H1 (cell line): ENCODE measurements around the gene PDE4D. TPM values are rescaled to one million over a fixed set of nuclear protein-coding genes. Genes with fewer than 3 reads are reported as not detected.

ENCODE experiments used
- CTCF ChIA-PET: fragments of 300-600 bp; sonication (Branson Sonifier 250); formaldehyde crosslinking; loops from one replicate; lab custom pipeline; 2021; ENCODE audit not compliant: partially characterized antibody; lab: Charles Lee
- POLR2A ChIA-PET: fragments of 300-600 bp; sonication (Branson Sonifier 250); formaldehyde crosslinking; loops from one replicate; lab custom pipeline; 2021; ENCODE audit warnings: inconsistent platforms; ENCODE audit not compliant: partially characterized antibody; lab: Charles Lee
- DNase-seq, 2 experiments: peaks; one replicate each; pipeline versions ENCODE4 v3.0.0 to v3.0.0-alpha.2; 2010 to 2022; ENCODE audit warnings: low spot score in 2 of 2, low read depth in 1 of 2, mixed read lengths in 1 of 2
- FAIRE-seq: peaks from 2 replicates; lab custom pipeline; 2011; peaks lifted over from hg19 to GRCh38; lab: Jason Lieb, UNC
- H2AFZ ChIP-seq: 2 replicates; pipeline ENCODE4 v1.8.1; 2012; ENCODE audit warnings: low read length, inconsistent platforms
- H2AK5ac ChIP-seq: 2 replicates; pipeline ENCODE4 v1.6.1; 2013; ENCODE audit warnings: low read depth, low read length
- H2BK120ac ChIP-seq: replicated peaks from 2 replicates; pipeline ENCODE3; 2013; ENCODE audit warnings: low read depth, low read length, inconsistent platforms
- H2BK12ac ChIP-seq: 2 replicates; pipeline ENCODE4 v1.6.1; 2013; ENCODE audit warnings: low read depth, low read length
- H2BK15ac ChIP-seq: 2 replicates; pipeline ENCODE4 v1.6.1; 2013; ENCODE audit warnings: low read length
- H2BK20ac ChIP-seq: 2 replicates; pipeline ENCODE4 v1.6.1; 2013; ENCODE audit warnings: low read length
- H2BK5ac ChIP-seq: 2 replicates; pipeline ENCODE4 v1.6.1; 2013; ENCODE audit warnings: low read depth, low read length
- H3K14ac ChIP-seq: 2 replicates; pipeline ENCODE4 v1.6.1; 2013; ENCODE audit warnings: inconsistent platforms; ENCODE audit not compliant: insufficient read length
- H3K18ac ChIP-seq: 2 replicates; pipeline ENCODE4 v1.6.1; 2013; ENCODE audit warnings: low read length; ENCODE audit errors: extremely low read depth
- H3K23ac ChIP-seq: 2 replicates; pipeline ENCODE4 v1.6.1; 2013; ENCODE audit warnings: inconsistent platforms; ENCODE audit not compliant: insufficient read length
- H3K23me2 ChIP-seq: 2 replicates; pipeline ENCODE4 v1.6.1; 2013; ENCODE audit warnings: low read depth, low read length
- H3K27ac ChIP-seq: 2 replicates; pipeline ENCODE4 v1.6.1; 2011; ENCODE audit warnings: low read depth, low read length, inconsistent platforms
- H3K27me3 ChIP-seq, 4 experiments: replicated peaks in 1 of 4; 1 replicate in 1 of 4; 2 replicates in 3 of 4; pipeline versions ENCODE4 v1.6.1 to v1.8.1; 2011 to 2013; ENCODE audit warnings: low read length in 3 of 4, mild to moderate bottlenecking in 3 of 4, inconsistent platforms in 2 of 4, mixed read lengths in 2 of 4, moderate library complexity in 1 of 4; ENCODE audit not compliant: control insufficient read depth in 3 of 4, insufficient read depth in 3 of 4; ENCODE audit errors: extremely low read depth in 1 of 4
- H3K36me3 ChIP-seq, 4 experiments: 2 replicates each; pipeline versions ENCODE4 v1.6.1 to v1.8.1; 2011 to 2013; ENCODE audit warnings: mild to moderate bottlenecking in 4 of 4, low read length in 3 of 4, moderate library complexity in 2 of 4, control low read depth in 1 of 4, inconsistent platforms in 1 of 4; ENCODE audit not compliant: insufficient read depth in 4 of 4, control insufficient read depth in 2 of 4
- H3K4ac ChIP-seq: replicated peaks from 2 replicates; pipeline ENCODE3; 2013; ENCODE audit warnings: low read length, low read depth, mixed read lengths, inconsistent platforms; ENCODE audit not compliant: insufficient read length
- H3K4me1 ChIP-seq, 4 experiments: replicated peaks in 1 of 4; 1 replicate in 1 of 4; 2 replicates in 3 of 4; pipeline versions ENCODE4 v1.6.1 to v1.8.1; 2011 to 2013; ENCODE audit warnings: low read length in 3 of 4, inconsistent platforms in 2 of 4, mixed read lengths in 1 of 4; ENCODE audit not compliant: insufficient read depth in 4 of 4, control insufficient read depth in 3 of 4
- H3K4me2 ChIP-seq, 2 experiments: 2 replicates each; pipeline versions ENCODE4 v1.6.1 to v1.8.1; 2011 to 2013; ENCODE audit warnings: low read depth in 2 of 2, low read length in 2 of 2, control low read depth in 1 of 2, inconsistent platforms in 1 of 2, mild to moderate bottlenecking in 1 of 2; ENCODE audit not compliant: insufficient read depth in 1 of 2
- H3K4me3 ChIP-seq, 4 experiments: fragments of 200-600, 300-600 bp in 1 of 4; sonication (generic), shearing (Covaris generic), sonication (Bioruptor Twin) in 1 of 4; 2 replicates each; pipeline versions ENCODE4 v1.5.1 to v1.8.1; 2011 to 2016; ENCODE audit warnings: low read length in 4 of 4, low read depth in 3 of 4, control low read depth in 2 of 4, inconsistent platforms in 2 of 4, mild to moderate bottlenecking in 2 of 4, mixed read lengths in 1 of 4, moderate library complexity in 1 of 4; ENCODE audit not compliant: insufficient read depth in 2 of 4; ENCODE audit errors: extremely low read depth in 1 of 4
- H3K56ac ChIP-seq: replicated peaks from 2 replicates; pipeline ENCODE3; 2013; ENCODE audit warnings: low read depth, mild to moderate bottlenecking, mixed read lengths, low read length, inconsistent platforms; ENCODE audit not compliant: insufficient read length
- H3K79me1 ChIP-seq: 2 replicates; pipeline ENCODE4 v1.6.1; 2013; ENCODE audit warnings: low read depth, low read length, control low read depth
- H3K79me2 ChIP-seq, 2 experiments: 2 replicates each; pipeline versions ENCODE4 v1.6.1 to v1.8.1; 2012 to 2013; ENCODE audit warnings: low read length in 2 of 2, mild to moderate bottlenecking in 2 of 2, inconsistent platforms in 1 of 2; ENCODE audit not compliant: insufficient read depth in 2 of 2, control insufficient read depth in 1 of 2
- H3K9ac ChIP-seq, 4 experiments: replicated peaks in 1 of 4; 1 replicate in 1 of 4; 2 replicates in 3 of 4; pipeline versions ENCODE4 v1.6.1 to v1.8.1; 2011 to 2013; ENCODE audit warnings: low read depth in 3 of 4, low read length in 3 of 4, control low read depth in 2 of 4, mild to moderate bottlenecking in 2 of 4, moderate library complexity in 2 of 4, inconsistent platforms in 1 of 4; ENCODE audit errors: extremely low read depth in 1 of 4
- H3K9me3 ChIP-seq, 2 experiments: 2 replicates each; pipeline versions ENCODE4 v1.6.1 to v1.8.1; 2012 to 2013; ENCODE audit warnings: mild to moderate bottlenecking in 2 of 2, moderate library complexity in 2 of 2, control low read depth in 1 of 2, inconsistent platforms in 1 of 2, low read depth in 1 of 2, low read length in 1 of 2, mixed read lengths in 1 of 2; ENCODE audit not compliant: insufficient read depth in 2 of 2
- H4K20me1 ChIP-seq, 2 experiments: replicated peaks in 1 of 2; 2 replicates each; pipeline versions ENCODE3 to v1.8.1; 2011 to 2013; ENCODE audit warnings: inconsistent platforms in 2 of 2, low read length in 2 of 2, mild to moderate bottlenecking in 1 of 2; ENCODE audit not compliant: insufficient read depth in 2 of 2, control insufficient read depth in 1 of 2
- H4K5ac ChIP-seq: 2 replicates; pipeline ENCODE4 v1.6.1; 2013; ENCODE audit warnings: low read length, low read depth, mixed read lengths, inconsistent platforms; ENCODE audit not compliant: insufficient read length
- H4K8ac ChIP-seq: 2 replicates; pipeline ENCODE4 v1.8.0; 2013; ENCODE audit warnings: mild to moderate bottlenecking, moderate library complexity, low read length, inconsistent platforms; ENCODE audit not compliant: insufficient read depth; ENCODE audit errors: extremely low read depth
- H4K91ac ChIP-seq: replicated peaks from 2 replicates; pipeline ENCODE3; 2013; ENCODE audit warnings: low read length, mixed read lengths, inconsistent platforms; ENCODE audit not compliant: insufficient read length
- EZH2 ChIP-seq: fragments of 200-600 bp; sonication (generic); IDR thresholded peaks from 2 replicates; pipeline ENCODE4 v1.7.1; 2012; ENCODE audit warnings: low read depth, mild to moderate bottlenecking, moderate library complexity, low read length, inconsistent platforms; ENCODE audit not compliant: severe bottlenecking
- FOSL1 ChIP-seq: IDR thresholded peaks from 2 replicates; pipeline ENCODE4 v1.6.1; 2011; ENCODE audit warnings: mild to moderate bottlenecking, low read depth, low read length, moderate library complexity; ENCODE audit not compliant: insufficient read depth
- JUN ChIP-seq: IDR thresholded peaks from 2 replicates; pipeline ENCODE4 v1.6.1; 2011; ENCODE audit warnings: low read depth, mild to moderate bottlenecking, improper control_type of control experiment, low read length
- POLR2A ChIP-seq, 2 experiments: IDR thresholded peaks; 1 replicate in 1 of 2; 2 replicates in 1 of 2; pipeline ENCODE4 v1.6.1; 2011; ENCODE audit warnings: low read depth in 2 of 2, low read length in 2 of 2, mild to moderate bottlenecking in 2 of 2; ENCODE audit errors: control extremely low read depth in 1 of 2
- RNF2 ChIP-seq: fragments of 200-900, 300-1000 bp; sonication (generic); IDR thresholded peaks from 2 replicates; pipeline ENCODE4 v1.7.1; 2016; ENCODE audit warnings: borderline replicate concordance, low read depth, mild to moderate bottlenecking, antibody characterized with exemption, low read length; ENCODE audit not compliant: poor library complexity, severe bottlenecking; ENCODE audit errors: missing control alignments
- SAP30 ChIP-seq: fragments of 300-600 bp; sonication (generic); IDR thresholded peaks from 2 replicates; pipeline ENCODE4 v1.7.1; 2012; ENCODE audit warnings: low read length, moderate library complexity, mild to moderate bottlenecking, inconsistent platforms; ENCODE audit not compliant: insufficient read depth, insufficient replicate concordance
- SIN3A ChIP-seq, 2 experiments: IDR thresholded peaks in 1 of 2; conservative IDR thresholded peaks in 1 of 2; 2 replicates each; pipeline ENCODE4 v1.6.1; 2011 to 2012; ENCODE audit warnings: low read length in 2 of 2, improper control_type of control experiment in 1 of 2, low read depth in 1 of 2, mild to moderate bottlenecking in 1 of 2
- SP1 ChIP-seq: IDR thresholded peaks from 2 replicates; pipeline ENCODE4 v1.6.1; 2011; ENCODE audit warnings: low read depth, low read length
- WGBS, 2 experiments: shearing (Covaris generic) in 1 of 2; methylation state at CpG; one replicate each; pipeline versions ENCODE4 v1.1.6 to v1.1.7; 2013 to 2015; ENCODE audit warnings: low lambda C conversion rate in 2 of 2, mixed read lengths in 2 of 2, inconsistent platforms in 1 of 2, low coverage in 1 of 2, missing lambda C conversion rate in 1 of 2; ENCODE audit not compliant: insufficient replicate concordance in 2 of 2, insufficient coverage in 1 of 2, insufficient read length in 1 of 2; ENCODE audit errors: extremely low coverage in 1 of 2, missing lambda C conversion rate in 1 of 2; 5-methylcytosine and 5-hydroxymethylcytosine counted together
- polyA plus RNA-seq, 7 experiments: library from polyadenylated mRNA; depleted of rRNA in 3 of 7; stranded (reverse) in 5 of 7; unstranded in 2 of 7; fragments of >200 nt in 5 of 7; fragments of 200-250 nt in 2 of 7; gene quantifications; 1 replicate in 5 of 7; 2 replicates in 1 of 7; 4 replicates in 1 of 7; pipeline versions ENCODE4 v1.2.1 to v1.2.3, GENCODE V29; 2011 to 2013; ENCODE audit warnings: missing spikeins in 2 of 7, mixed read lengths in 2 of 7
- total RNA-seq: library from RNA; stranded (reverse); fragmentation: NEBNext Ultra II Directional; extraction: Animal tissue kit (Norgen Biotek cat#: 25700); gene quantifications from 2 replicates; pipeline ENCODE4 v1.2.1, GENCODE V29; 2021
- TF ChIP-seq, protein P1 (sequence below): IDR thresholded peaks from 2 replicates; pipeline ENCODE4 v1.6.1; 2012; ENCODE audit warnings: inconsistent platforms

PDE4D gene
- total and polyA plus RNA-seq, 2 of the 8 experiments (the other 6 are each of a cell fraction or from before 2014, with no cell fraction given), result 2.3 to 3.7 TPM

DNA sequence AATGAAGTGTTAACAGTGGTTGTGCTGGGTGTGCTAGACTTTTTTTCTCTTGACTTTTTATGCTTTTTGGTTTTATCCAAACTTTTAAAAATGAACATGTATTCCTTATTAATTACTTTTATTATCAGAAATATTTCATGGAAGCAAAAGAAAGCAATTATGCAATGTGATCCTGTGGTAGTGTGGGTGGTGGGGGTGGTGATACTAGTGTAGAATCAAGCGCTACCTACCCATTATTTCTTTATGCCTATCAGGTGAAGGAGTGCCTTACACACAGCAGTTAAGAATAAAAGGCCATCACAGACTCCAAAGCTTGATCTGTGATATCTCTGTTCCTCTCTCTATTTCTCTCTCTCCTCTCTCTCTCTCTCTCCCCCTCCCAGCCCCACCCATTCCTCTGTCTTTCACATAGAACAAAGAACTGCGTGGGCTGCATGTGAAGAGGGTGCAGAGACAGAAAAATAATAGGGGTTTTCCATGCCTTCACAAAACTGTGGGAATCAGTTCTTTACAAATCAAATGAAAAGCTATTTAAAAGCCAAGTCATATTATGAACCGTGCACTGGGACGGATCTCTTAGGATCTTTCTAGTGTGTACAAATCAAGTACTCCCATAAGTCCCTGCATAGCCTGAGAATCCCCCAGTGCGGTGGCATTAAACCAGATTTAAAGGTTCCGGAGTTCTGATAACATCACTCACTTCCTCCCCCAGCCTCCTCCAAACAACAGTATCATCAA lies 959.5 kb downstream of the PDE4D start:
- no peaks in the 10 kb centered on the region for H3K9me3 ChIP-seq
- no peak overlapping the region for H4K5ac ChIP-seq
- H4K8ac ChIP-seq, result no peak overlapping the region
- H3K4me3 ChIP-seq, result no peak overlapping the region
- no peaks in the 10 kb centered on the region for H3K23me2 ChIP-seq
- H3K4ac ChIP-seq, result no peak overlapping the region
- H3K56ac ChIP-seq, result no peak overlapping the region
- H3K27me3 ChIP-seq, result no peaks in the 10 kb centered on the region
- no peak overlapping the region for H3K14ac ChIP-seq
- H3K36me3 ChIP-seq, result no peaks in the 10 kb centered on the region
- no peak overlapping the region for H3K23ac ChIP-seq
- no peak overlapping the region for H3K4me2 ChIP-seq
- H3K79me1 ChIP-seq, result no peaks in the 10 kb centered on the region
- H2BK15ac ChIP-seq, result no peak overlapping the region
- no peaks in the 10 kb centered on the region for H3K79me2 ChIP-seq
- no peak overlapping the region for H2BK120ac ChIP-seq
- CTCF ChIA-PET, result interaction anchor here (0.6 kb wide), 1 partner anchor 240 kb away, joined by 3 read pairs; no protein-coding TSS in a partner anchor
- H2BK20ac ChIP-seq, result no peak overlapping the region
- POLR2A ChIA-PET, result no interaction called here
- no peak overlapping the region for H3K27ac ChIP-seq
- no peak overlapping the region for H2BK12ac ChIP-seq
- no peak overlapping the region for H4K91ac ChIP-seq
- H2AK5ac ChIP-seq, result no peak overlapping the region
- WGBS, 2 experiments, result 95% methylated on average over 6 of the region's 6 CpGs; no CpG with 5 or more reads in 1 of the 2 experiments
- DNase-seq (no peak), FAIRE-seq (no peak)
- H3K4me1 ChIP-seq, result peaks cover 0 to 7% (median 0%) of the 10 kb centered on the region in 4 experiments; a peak in 2 of 7 replicates
- 0 out of 2 replicates have a peak overlapping the region, but pooled peaks have one; percentile 32 for H2AFZ ChIP-seq
- H3K9ac ChIP-seq, result no peak overlapping the region
- no peak overlapping the region for H2BK5ac ChIP-seq
- TF ChIP-seq, protein P1, sequence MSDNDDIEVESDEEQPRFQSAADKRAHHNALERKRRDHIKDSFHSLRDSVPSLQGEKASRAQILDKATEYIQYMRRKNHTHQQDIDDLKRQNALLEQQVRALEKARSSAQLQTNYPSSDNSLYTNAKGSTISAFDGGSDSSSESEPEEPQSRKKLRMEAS, result no peak
- TF ChIP-seq SAP30, result no peak
- no peak for TF ChIP-seq SP1
- no peak for TF ChIP-seq SIN3A (conservative IDR thresholded peaks at IDR 0.05 in 1 of 2, IDR thresholded peaks at IDR 0.05 in 1 of 2; ENCODE audit: low read depth in 1 of 2, low read length in 2 of 2)
- no peak for TF ChIP-seq FOSL1
- no peak for TF ChIP-seq JUN
- no peak for TF ChIP-seq EZH2
- TF ChIP-seq RNF2, result no peak
- TF ChIP-seq POLR2A (IDR thresholded peaks at IDR 0.05; ENCODE audit: control extremely low read depth in 1 of 2, low read depth in 2 of 2, low read length in 2 of 2), result no peak
- no peaks in the 10 kb centered on the region for H4K20me1 ChIP-seq
- no peak overlapping the region for H3K18ac ChIP-seq
